Ovary (tissue), 9 donors: ENCODE data around the gene PRR5. TPM values are rescaled to one million over a fixed set of nuclear protein-coding genes. Genes with fewer than 3 reads are reported as not detected.

Source experiments
- DNase-seq, 5 donors: peaks; one replicate each; pipeline ENCODE4 v3.0.0-alpha.2; 2019 to 2020
- H3K27ac ChIP-seq, 2 donors: fragments of 200-600 bp; one replicate each; pipeline versions ENCODE4 v1.5.1 to v1.8.0; 2019 to 2022
- H3K27me3 ChIP-seq: fragments of 200-600 bp; one replicate; pipeline ENCODE4 v1.8.0; 2022
- H3K36me3 ChIP-seq: fragments of 200-600 bp; sonication (generic); one replicate; pipeline ENCODE4 v1.5.1; 2019
- H3K4me1 ChIP-seq: one replicate; pipeline ENCODE4 v1.8.1; 2013; ENCODE audit warnings: mild to moderate bottlenecking, moderate library complexity; ENCODE audit not compliant: insufficient read depth
- H3K4me3 ChIP-seq: fragments of 200-600 bp; sonication (generic); one replicate; pipeline ENCODE4 v1.5.1; 2017
- H3K9me3 ChIP-seq, 2 donors: fragments of 200-600 bp in 1 of 2; sonication (generic) in 1 of 2; one replicate each; pipeline versions ENCODE4 v1.5.1 to v1.8.1; 2013 to 2019; ENCODE audit warnings: mild to moderate bottlenecking in 1 of 2, moderate library complexity in 1 of 2
- EP300 ChIP-seq: sonication (generic); formaldehyde crosslinking; IDR thresholded peaks from one replicate; pipeline ENCODE4 v1.6.1; 2017; ENCODE audit warnings: antibody characterized with exemption
- POLR2A ChIP-seq: fragments of 450-650 bp; IDR thresholded peaks from one replicate; pipeline ENCODE4 v1.6.1; 2017; ENCODE audit warnings: antibody characterized with exemption, mild to moderate bottlenecking, moderate library complexity
- WGBS, 3 donors: extraction: QIAGEN DNeasy Blood & Tissue Kit in 1 of 3; methylation state at CpG; one replicate each; pipeline versions ENCODE4 v1.1.5 to v1.1.7; 2013 to 2017; 5-methylcytosine and 5-hydroxymethylcytosine counted together
- intact Hi-C, 4 donors: fragments of 100-400 bp; cut with DNase I; formaldehyde crosslinking; loops; one replicate each; pipeline versions ENCODE4 v1.11.0 to v1.15.1; 2022 to 2023
- polyA plus RNA-seq, 2 donors: library from polyadenylated mRNA; stranded (reverse); fragments of 200-250 nt in 1 of 2; fragments of 350-450 nt in 1 of 2; fragmentation: Illumina TruSeq in 1 of 2; extraction: RNeasy Lipid Tissue Mini Kit (QIAGEN cat#74804) in 1 of 2; gene quantifications; one replicate each; pipeline ENCODE4 v1.2.3, GENCODE V29; 2013 to 2014
- total RNA-seq, 7 donors: library from RNA; depleted of rRNA in 2 of 7; stranded (reverse); fragments of >200 nt in 2 of 7; fragmentation: NEBNext Ultra II Directional in 3 of 7; extraction: Animal tissue kit (Norgen Biotek cat#: 25700) in 3 of 7; gene quantifications; one replicate each; pipeline versions ENCODE4 v1.1.0 to v1.2.4, GENCODE V29; 2016 to 2023
- TF ChIP-seq, protein P1 (sequence below), 3 donors: fragments of 450-650 bp in 2 of 3; fragments of 200-600 bp in 1 of 3; IDR thresholded peaks; one replicate each; pipeline versions ENCODE4 v1.5.1 to v1.8.0; 2016 to 2022; ENCODE audit warnings: antibody characterized with exemption in 3 of 3, mild to moderate bottlenecking in 1 of 3
- donor health status: DM: no; HTN: no; CAD: no; lungs with moderate emphysema.
- donor health status: DM: no; HTN: no; CAD: no.
- donor health status: Bipolar disorder and iron deficiency.
- donor health status: DM: yes; HTN: yes; CAD: no.
- donor health status: DM: no; HTN: no; CAD: no.
- donor health status: DM: yes; HTN: yes; CAD: no.

Gene PRR5
- total and polyA plus RNA-seq, 9 donors, result 4.0 to 21.1 (median 16.8) TPM

DNA sequence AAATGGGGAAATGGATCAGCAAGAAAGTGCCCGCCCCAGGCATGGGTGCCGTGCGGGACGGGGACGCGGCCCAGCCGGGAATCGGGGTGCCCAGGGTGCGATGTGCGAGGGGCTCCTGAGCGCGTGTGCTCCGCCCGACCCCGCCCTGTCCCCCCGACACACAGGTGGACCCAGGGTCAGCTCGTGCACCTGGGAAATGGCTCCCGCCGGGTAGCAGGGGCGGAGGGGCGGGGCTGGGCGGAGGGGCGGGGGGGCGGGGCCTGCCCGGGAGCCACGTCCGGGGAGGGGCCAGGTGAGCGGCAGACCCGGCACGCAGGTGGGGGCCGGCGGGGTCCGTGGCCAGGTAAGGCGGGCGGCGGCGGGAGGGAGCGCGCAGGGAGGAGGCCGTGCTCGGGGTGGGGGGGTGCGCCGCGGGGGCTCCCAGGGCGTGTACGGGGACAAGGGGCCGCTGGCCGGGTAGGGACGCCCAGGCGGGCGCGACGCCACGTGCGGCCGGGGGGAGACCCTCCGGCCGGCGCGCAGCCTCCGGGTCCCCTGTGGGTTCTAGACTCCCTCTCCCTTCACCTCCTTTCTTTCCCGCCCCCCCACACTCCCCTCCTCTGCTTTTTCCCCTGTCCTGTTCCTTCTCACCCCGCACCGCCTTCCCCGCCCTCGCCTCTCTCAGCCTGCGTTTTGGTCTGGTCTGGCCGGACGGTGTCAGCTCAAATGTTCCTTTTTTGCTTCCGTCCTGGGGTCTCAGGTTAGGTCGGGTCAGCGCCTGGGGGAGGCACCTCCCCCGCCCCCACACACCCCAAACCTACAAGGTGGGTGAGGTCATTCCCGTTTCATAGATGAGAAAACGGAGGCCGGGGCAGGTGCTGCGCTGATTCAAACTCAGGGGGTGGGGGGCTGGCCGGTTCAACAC, 50.5 kb downstream of the PRR5 start, which contains the start of gene ARHGAP8:
ARHGAP8 (plus strand) TSS at position 291 of the 904 bp plus-strand sequence. CDS start 33,953 bp downstream, outside the sequence.
- intact Hi-C loops, result no loop called here
- Histone ChIP-seq H3K27ac (no peak within 1 kb of the TSS), H3K4me3 (no peak within 1 kb of the TSS), H3K4me1 (no peaks in the 10 kb centered on the region), H3K27me3 (no peaks in the 10 kb centered on the region), H3K36me3 (no peaks in the 10 kb centered on the region), H3K9me3 (peaks cover 0 to 6% of the 10 kb centered on the region in 2 donors)
- TF ChIP-seq EP300, result no peak
- TF ChIP-seq, protein P1, sequence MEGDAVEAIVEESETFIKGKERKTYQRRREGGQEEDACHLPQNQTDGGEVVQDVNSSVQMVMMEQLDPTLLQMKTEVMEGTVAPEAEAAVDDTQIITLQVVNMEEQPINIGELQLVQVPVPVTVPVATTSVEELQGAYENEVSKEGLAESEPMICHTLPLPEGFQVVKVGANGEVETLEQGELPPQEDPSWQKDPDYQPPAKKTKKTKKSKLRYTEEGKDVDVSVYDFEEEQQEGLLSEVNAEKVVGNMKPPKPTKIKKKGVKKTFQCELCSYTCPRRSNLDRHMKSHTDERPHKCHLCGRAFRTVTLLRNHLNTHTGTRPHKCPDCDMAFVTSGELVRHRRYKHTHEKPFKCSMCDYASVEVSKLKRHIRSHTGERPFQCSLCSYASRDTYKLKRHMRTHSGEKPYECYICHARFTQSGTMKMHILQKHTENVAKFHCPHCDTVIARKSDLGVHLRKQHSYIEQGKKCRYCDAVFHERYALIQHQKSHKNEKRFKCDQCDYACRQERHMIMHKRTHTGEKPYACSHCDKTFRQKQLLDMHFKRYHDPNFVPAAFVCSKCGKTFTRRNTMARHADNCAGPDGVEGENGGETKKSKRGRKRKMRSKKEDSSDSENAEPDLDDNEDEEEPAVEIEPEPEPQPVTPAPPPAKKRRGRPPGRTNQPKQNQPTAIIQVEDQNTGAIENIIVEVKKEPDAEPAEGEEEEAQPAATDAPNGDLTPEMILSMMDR (IDR thresholded peaks at IDR 0.05), result no peak
- no peak for TF ChIP-seq POLR2A
- DNase-seq, result no peak
- 8 to 13% (median 9%) methylated on average over 51 to 77 of the region's 78 CpGs for WGBS, 3 donors

DNA sequence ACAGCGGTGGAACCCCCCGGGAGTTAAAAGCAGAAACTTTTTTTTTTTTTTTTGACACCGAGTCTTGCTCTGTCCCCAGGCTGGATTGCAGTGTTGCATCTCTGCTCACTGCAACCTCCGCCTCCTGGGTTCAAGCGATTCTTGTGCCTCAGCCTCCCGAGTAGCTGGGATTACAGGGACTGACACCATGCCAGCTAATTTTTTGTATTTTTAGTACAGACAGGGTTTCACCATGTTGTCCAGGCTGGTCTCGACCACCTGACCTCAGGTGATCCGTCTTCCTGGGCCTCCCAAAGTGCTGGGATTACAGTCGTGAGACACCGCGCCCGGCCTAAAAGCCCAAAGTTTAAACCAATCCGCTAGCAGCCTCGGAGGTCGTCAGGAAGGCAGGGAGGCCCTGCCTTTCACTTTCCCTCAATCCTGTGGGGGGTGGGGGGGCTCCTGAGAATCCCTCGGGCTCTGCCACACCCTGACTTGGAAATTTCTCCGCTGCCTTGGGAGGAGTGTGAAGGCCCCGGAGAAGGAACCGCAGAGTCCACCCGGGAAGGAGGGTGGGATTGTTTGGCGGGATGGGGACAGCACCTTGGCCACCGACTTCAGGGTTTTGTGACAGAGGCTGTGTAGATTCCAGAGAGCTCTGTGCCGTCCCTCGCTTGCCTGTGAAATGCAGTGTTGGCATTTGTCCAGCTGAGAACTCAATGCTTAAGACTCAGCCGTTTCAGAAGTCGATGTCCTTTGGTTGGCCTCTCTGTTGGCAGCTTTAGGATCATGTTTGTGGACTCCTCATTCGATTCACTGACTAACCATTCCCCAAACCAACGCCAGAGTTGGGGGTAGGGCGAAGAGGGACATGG, 51.4 kb downstream of the PRR5 start:
- H3K27ac ChIP-seq, result no peak overlapping the region
- no peak for DNase-seq
- 47 to 49% (median 47%) methylated on average over 29 of the region's 29 CpGs for WGBS, 3 donors

DNA sequence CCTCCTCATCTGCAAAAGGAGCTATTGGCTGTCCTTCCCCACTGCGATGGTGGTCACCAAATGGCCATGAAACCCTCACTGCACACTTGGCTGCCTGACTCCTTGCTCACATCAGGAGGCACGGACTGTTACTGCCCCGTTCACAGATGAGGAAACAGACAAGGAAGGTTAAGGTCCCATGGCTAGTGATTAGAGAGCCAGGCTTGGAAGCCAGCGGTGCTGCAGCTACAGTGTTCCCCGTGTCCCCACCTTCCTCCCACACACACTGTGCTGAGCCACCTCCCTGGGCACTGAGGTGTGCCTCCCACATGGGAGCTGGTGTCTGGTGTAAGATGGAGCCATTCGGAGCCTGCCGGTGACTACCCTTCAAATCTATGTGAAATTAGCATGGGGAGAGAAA, 53.0 kb downstream of the PRR5 start:
- Histone ChIP-seq H3K4me1 (no peaks in the 10 kb centered on the region), H3K27me3 (no peaks in the 10 kb centered on the region), H3K9me3 (peaks cover 0 to 6% of the 10 kb centered on the region in 2 donors), H3K27ac (no peak overlapping the region), H3K4me3 (no peak overlapping the region), H3K36me3 (no peaks in the 10 kb centered on the region)
- no peak for DNase-seq
- WGBS, 3 donors, result 75 to 78% (median 75%) methylated on average over 7 of the region's 7 CpGs
- intact Hi-C loops, result no loop called here
- TF ChIP-seq, protein P1 (IDR thresholded peaks at IDR 0.05), result no peak
- no peak for TF ChIP-seq POLR2A
- TF ChIP-seq EP300, result no peak

More for the DNA sequence above, 51.4 kb downstream of the PRR5 start:
- intact Hi-C loops, result no loop called here
- H3K9me3 ChIP-seq, result peaks cover 0 to 6% of the 10 kb centered on the region in 2 donors
- TF ChIP-seq, protein P1 (IDR thresholded peaks at IDR 0.05), result no peak
- TF ChIP-seq POLR2A, result no peak
- TF ChIP-seq EP300, result no peak
- no peaks in the 10 kb centered on the region for H3K27me3 ChIP-seq
- H3K4me1 ChIP-seq, result no peaks in the 10 kb centered on the region
- no peaks in the 10 kb centered on the region for H3K36me3 ChIP-seq
- H3K4me3 ChIP-seq, result no peak overlapping the region

DNA sequence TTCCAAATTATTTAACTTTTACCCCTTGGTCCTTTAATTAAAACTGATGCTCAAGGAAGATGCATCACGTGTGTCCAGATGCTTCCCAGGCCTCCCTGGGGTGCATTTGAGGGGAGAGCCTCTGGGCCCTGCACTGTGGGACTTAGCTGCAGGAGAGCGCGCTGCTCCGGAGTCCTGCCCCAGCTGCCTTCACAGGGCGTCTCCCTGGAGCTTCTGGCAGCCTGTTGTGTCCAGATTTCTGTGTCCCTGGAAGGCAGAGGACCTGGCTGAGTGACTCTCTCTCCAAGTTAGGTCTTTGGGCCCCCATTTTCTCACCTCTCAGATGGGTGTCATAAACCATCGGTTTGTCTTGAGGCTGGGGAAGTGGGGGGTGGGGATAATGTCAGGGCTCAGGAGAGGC, 53.4 kb downstream of the PRR5 start:
- no peaks in the 10 kb centered on the region for H3K4me1 ChIP-seq
- intact Hi-C loops, result no loop called here
- H3K4me3 ChIP-seq, result no peak overlapping the region
- no peaks in the 10 kb centered on the region for H3K27me3 ChIP-seq
- WGBS, 3 donors, result 50 to 60% (median 55%) methylated on average over 6 of the region's 6 CpGs
- DNase-seq, result no peak
- H3K27ac ChIP-seq, result no peak overlapping the region
- H3K9me3 ChIP-seq, result peaks cover 0 to 6% of the 10 kb centered on the region in 2 donors
- TF ChIP-seq POLR2A (no peak), EP300 (no peak)
- TF ChIP-seq, protein P1 (IDR thresholded peaks at IDR 0.05), result no peak
- no peaks in the 10 kb centered on the region for H3K36me3 ChIP-seq
